Hypothalamus (tissue), 51 donors: ENCODE results near the gene RNF31.

Experiments
- DNase-seq, 51 donors: peaks; one replicate each; lab custom pipeline; 2025; lab: John Stamatoyannopoulos, UW

RNF31 gene

GRCh38 chr14:24155100-24155499 is 7.8 kb downstream of the RNF31 start:
- no peak for DNase-seq

- DNase-seq: no peak
Observed at GRCh38 chr14:24156840-24157239, 9.5 kb downstream of the RNF31 start.

- no peak for DNase-seq
Observed at GRCh38 chr14:24157331-24157730, 10.0 kb downstream of the RNF31 start.

- DNase-seq: no peak
Observed at GRCh38 chr14:24159777-24160498, 12.6 kb downstream of the RNF31 start.

- no peak for DNase-seq
Observed at GRCh38 chr14:24160499-24160849, 13.2 kb downstream of the RNF31 start.

- DNase-seq: peak; percentile 68 to 99 (median 92)
Observed at GRCh38 chr14:24160850-24161804, 13.8 kb downstream of the RNF31 start, which contains the start of gene IRF9. IRF9 (plus strand) TSS chr14:24161265; CDS start chr14:24162145, 880 bp downstream.

- peak in 5 of 51 donors; percentile 8 to 24 (median 14) for DNase-seq
Observed at GRCh38 chr14:24162093-24162492, 14.8 kb downstream of the RNF31 start.

GRCh38 chr14:24164518-24164991 is 17.3 kb downstream of the RNF31 start:
- DNase-seq: no peak

- DNase-seq: no peak
Observed at GRCh38 chr14:24165785-24166184, 18.5 kb downstream of the RNF31 start.

- no peak for DNase-seq
Observed at GRCh38 chr14:24167469-24168114, 20.3 kb downstream of the RNF31 start.

GRCh38 chr14:24171422-24172260 is 24.3 kb downstream of the RNF31 start, which contains the start of gene REC8:
REC8 (plus strand) TSS chr14:24172080; CDS start chr14:24172553, 473 bp downstream.
- peak; percentile 43 to 98 (median 90) for DNase-seq

- peak in 7 of 51 donors; percentile 12 to 51 (median 31) for DNase-seq
Observed at GRCh38 chr14:24172261-24172860, 25.1 kb downstream of the RNF31 start.

GRCh38 chr14:24172871-24173281 is 25.6 kb downstream of the RNF31 start:
- DNase-seq: peak in 4 of 51 donors; percentile 16 to 41 (median 32)

- no peak for DNase-seq
Observed at GRCh38 chr14:24176599-24176998, 29.3 kb downstream of the RNF31 start.

- no peak for DNase-seq
Observed at GRCh38 chr14:24177041-24177825, 29.9 kb downstream of the RNF31 start.

GRCh38 chr14:24177891-24178290 is 30.6 kb downstream of the RNF31 start:
- DNase-seq: no peak

GRCh38 chr14:24178399-24179178 is 31.3 kb downstream of the RNF31 start:
- no peak for DNase-seq
